NCI-H446 treated with DMSO at 0.1 percent for 48 hours (cell line): ENCODE results near the gene FGFR3.

Experiments
- DNase-seq: peaks from one replicate; lab custom pipeline; 2025; lab: John Stamatoyannopoulos, UW

FGFR3 gene

GRCh38 chr4:1802720-1803522, 9.8 kb downstream of the FGFR3 start:
- DNase-seq: no peak

- no peak for DNase-seq
Measured at GRCh38 chr4:1803523-1804423, 10.7 kb downstream of the FGFR3 start.

GRCh38 chr4:1804638-1805492, 11.8 kb downstream of the FGFR3 start:
- DNase-seq: no peak

GRCh38 chr4:1805493-1806222, 12.6 kb downstream of the FGFR3 start:
- no peak for DNase-seq

GRCh38 chr4:1806223-1806564, 13.1 kb downstream of the FGFR3 start:
- no peak for DNase-seq

GRCh38 chr4:1806596-1807331, 13.7 kb downstream of the FGFR3 start:
- DNase-seq: no peak

- DNase-seq: no peak
Measured at GRCh38 chr4:1807332-1807777, 14.3 kb downstream of the FGFR3 start.

- DNase-seq: no peak
Measured at GRCh38 chr4:1808396-1808795, 15.3 kb downstream of the FGFR3 start.

GRCh38 chr4:1808851-1809753, 16.0 kb downstream of the FGFR3 start:
- DNase-seq: no peak

GRCh38 chr4:1809754-1810502, 16.8 kb downstream of the FGFR3 start:
- DNase-seq: no peak

- no peak for DNase-seq
Measured at GRCh38 chr4:1810765-1811164, 17.7 kb downstream of the FGFR3 start.

GRCh38 chr4:1812720-1813119, 19.6 kb downstream of the FGFR3 start:
- no peak for DNase-seq

GRCh38 chr4:1813231-1813630, 20.1 kb downstream of the FGFR3 start:
- no peak for DNase-seq

GRCh38 chr4:1813915-1814314, 20.8 kb downstream of the FGFR3 start:
- no peak for DNase-seq

- DNase-seq: no peak
Measured at GRCh38 chr4:1814453-1814852, 21.4 kb downstream of the FGFR3 start.

- DNase-seq: no peak
Measured at GRCh38 chr4:1815096-1815996, 22.3 kb downstream of the FGFR3 start.

GRCh38 chr4:1815997-1816860, 23.1 kb downstream of the FGFR3 start:
- DNase-seq: no peak
